Activated CD4-positive, CD25-positive, alpha-beta regulatory T cell treated with anti-CD3 and anti-CD28 coated beads, Interleukin-2, amount 50 U/mL, for 16 hours (primary cell): ENCODE results near the gene FLNB.

Experiments
- DNase-seq: peaks from one replicate; pipeline ENCODE4 v3.0.0-alpha.2; 2020; ENCODE audit warnings: low read depth, low spot score

The FLNB gene

GRCh38 chr3:58161435-58162398, 153.5 kb downstream of the FLNB start:
- DNase-seq: no peak

- no peak for DNase-seq
These were observed 155.0 kb downstream of the FLNB start for GRCh38 chr3:58163234-58163633.

DNA sequence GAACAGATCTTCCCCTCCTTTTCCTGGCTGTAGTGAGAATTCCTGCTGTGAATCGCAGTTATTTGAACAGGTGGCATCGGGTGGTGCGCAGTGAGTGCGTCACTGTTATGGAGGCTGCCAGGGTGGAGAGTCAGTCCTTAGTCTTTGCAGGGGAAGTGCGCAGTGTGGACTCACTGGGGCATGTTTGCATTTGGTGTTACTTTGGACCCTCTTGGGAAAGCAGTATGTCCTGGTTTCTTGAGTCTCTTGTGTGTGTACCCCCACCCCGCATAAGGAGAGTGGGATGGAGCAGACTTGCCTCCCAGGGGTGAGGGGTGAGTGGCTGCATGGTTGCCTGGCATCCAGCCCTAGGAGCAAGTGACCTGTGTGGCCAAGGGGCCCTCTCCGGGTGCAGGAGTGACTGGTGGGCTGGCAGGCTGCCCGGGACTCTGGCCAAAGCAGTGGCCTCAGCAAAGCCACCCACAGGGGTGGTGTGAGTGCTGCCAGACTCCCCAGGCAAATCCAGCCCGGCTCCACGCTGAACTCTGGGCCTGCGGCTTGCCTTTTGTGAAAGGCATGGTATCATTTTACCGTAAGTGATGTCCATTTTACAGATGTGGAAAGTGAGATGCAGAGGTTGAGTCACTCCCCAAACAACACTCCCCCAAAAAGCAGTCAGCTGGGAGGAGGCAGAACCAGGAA, 156.1 kb downstream of the FLNB start:
- no peak for DNase-seq

- no peak for DNase-seq
These were observed 156.9 kb downstream of the FLNB start for GRCh38 chr3:58164906-58165821.

- DNase-seq: peak; percentile 31
These were observed 159.5 kb downstream of the FLNB start for GRCh38 chr3:58167431-58168351.

DNA sequence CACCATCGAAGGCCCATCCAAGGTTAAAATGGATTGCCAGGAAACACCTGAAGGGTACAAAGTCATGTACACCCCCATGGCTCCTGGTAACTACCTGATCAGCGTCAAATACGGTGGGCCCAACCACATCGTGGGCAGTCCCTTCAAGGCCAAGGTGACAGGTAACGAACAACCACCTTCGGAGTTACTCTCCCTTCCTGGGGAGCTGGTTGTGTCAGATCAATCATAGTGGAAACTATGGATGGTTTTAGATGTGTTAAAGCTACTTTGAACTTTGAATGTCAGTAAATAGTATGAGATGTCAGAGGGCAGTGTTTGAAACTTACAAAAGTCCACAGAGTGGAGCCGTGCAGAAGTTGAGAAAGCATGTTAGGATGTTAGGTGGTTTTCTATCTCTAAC, 160.3 kb downstream of the FLNB start:
- DNase-seq: no peak

DNA sequence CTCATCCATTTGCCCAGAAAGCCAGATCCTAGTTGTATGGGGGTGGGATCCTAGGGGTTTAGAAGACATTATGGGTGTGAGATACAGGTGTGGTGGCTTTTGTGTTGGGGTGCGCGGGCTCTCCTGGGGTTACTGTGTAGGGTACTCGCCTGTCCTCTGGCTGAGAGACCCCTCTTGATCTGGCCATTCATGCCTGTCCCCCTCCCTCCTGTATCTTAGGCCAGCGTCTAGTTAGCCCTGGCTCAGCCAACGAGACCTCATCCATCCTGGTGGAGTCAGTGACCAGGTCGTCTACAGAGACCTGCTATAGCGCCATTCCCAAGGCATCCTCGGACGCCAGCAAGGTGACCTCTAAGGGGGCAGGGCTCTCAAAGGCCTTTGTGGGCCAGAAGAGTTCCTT, 161.1 kb downstream of the FLNB start:
- DNase-seq: no peak

DNA sequence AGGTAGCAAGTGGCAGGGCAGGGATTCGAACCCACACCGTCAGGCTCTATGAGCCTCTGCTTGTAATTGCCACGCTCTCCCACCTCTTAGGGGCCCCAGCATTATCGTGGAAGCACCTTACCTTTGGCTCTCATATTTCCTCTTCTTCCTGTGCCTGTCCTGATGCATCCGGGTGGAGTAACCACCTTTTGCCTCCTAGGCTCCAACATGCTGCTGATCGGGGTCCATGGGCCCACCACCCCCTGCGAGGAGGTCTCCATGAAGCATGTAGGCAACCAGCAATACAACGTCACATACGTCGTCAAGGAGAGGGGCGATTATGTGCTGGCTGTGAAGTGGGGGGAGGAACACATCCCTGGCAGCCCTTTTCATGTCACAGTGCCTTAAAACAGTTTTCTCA, 162.2 kb downstream of the FLNB start:
- DNase-seq: no peak

- DNase-seq: no peak
These were observed 162.9 kb downstream of the FLNB start for GRCh38 chr3:58171126-58171525.

DNA sequence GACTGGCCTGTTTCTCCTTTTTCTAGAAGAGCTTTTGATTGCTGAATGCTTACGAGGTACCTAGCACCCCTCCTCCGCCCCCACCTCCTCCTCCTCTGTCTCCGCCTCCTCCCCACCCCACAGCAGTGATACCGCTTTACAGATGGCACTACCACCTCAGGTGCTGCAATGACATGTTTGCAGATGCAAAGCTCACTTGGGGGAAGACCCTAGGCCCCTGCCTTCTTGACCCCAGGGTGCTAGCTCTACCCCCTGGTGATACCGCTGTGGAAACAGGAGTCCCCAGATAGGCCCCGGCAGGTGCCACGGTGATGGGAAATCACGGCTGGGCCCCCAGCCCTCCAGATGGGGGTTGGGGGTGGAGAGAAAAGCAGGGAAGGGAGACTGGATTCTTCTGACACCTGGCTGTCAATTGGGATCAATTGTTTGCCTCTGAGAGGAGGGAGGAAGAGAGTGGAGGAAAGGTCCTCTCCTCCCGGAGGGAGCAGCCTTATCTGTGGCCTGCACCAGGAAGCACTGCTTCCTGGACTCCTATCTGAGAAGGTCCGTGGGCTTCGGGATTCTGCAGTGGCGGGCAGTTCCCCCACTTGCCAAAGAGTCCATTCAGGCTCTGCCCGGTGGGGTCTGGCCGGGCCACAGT, 164.9 kb downstream of the FLNB start:
- DNase-seq: no peak

DNA sequence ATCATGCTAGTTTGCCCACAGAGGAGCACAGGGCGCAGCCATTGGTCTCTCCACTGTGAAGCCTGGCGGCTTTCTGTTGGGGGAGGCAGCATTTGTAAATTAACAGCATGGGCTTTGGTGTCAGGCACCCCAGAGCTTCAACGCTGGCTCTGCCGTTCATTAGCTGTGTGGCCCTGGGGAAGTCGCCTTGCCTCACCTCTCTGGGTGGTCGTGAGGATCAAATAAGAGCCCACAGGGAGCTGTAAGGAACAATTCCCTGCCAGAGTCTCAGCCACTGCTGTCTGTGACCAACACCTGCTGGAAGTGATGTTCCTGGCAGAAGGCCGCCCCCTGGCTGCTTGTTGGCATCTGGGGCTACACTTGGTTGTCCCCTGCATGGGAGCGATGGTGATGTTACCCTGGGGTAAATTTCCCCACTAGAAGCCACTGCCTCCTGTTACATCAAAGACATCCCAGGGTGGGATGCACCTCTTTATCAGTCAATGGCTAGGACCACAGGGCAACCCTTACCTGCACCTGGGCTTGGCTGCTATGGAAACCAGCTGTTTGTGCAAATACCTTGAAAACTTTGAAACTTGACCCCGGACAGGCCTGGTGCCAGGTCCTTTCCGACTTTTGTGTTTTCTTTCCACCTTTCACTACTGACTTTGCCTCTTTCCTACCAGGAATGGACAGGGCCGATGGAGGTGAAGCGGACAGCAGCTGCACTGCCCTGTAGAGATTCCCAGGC, 165.6 kb downstream of the FLNB start:
- DNase-seq: no peak

GRCh38 chr3:58175187-58175436, 166.9 kb downstream of the FLNB start:
- DNase-seq: no peak

DNA sequence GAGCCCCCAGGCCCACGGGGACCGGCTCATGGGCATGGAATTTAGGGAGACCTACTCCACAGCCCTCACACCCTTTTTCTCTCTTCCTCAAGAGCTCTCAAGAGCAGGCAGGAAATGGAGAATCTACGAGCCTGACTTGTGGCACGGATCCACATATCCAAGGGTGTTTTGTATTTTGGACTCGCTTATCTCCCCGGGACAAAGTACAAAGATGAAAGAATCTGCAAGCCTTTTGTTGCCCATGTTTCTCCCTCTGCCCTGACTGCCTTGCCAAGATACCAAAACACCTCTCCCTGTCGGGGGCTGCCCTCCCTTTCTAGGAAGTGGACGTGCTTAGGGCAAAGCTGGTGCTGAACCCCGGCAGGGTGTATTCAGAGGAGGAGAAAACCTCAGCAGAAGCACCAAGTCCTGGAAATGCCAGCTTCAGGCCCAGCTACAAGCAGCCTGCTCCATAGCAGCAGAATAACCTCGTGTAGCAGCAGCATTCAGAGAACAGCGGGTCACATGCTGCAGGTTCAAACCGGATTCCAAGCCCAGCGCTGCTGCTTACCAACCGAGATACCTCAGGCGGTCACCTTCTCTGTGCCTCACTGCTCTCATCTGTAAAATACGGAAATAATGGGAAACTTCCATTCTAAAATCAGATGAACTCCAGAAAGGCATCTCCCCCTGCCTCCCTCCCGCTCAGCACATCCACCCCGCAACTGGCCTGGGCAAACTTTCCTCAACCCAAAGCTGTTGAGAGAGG, 167.4 kb downstream of the FLNB start:
- DNase-seq: no peak

DNA sequence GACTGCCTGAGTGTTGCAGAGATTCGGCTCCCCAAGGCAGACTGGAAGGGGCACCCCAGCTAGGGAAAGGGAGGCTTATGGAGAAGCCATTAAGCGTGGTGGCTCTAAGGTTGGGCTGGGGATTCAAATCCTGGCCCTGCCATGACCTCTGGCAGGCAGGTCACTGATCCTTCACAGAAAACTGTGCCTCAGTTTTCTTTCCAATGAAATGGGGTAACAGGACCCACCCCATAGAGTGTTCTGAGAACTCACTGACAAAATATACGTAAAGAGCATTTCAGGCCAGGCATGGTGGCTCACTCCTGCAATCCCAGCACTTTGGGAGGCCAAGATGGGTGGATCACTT, 167.9 kb downstream of the FLNB start:
- no peak for DNase-seq

GRCh38 chr3:58176827-58177489, 168.7 kb downstream of the FLNB start:
- DNase-seq: no peak

DNA sequence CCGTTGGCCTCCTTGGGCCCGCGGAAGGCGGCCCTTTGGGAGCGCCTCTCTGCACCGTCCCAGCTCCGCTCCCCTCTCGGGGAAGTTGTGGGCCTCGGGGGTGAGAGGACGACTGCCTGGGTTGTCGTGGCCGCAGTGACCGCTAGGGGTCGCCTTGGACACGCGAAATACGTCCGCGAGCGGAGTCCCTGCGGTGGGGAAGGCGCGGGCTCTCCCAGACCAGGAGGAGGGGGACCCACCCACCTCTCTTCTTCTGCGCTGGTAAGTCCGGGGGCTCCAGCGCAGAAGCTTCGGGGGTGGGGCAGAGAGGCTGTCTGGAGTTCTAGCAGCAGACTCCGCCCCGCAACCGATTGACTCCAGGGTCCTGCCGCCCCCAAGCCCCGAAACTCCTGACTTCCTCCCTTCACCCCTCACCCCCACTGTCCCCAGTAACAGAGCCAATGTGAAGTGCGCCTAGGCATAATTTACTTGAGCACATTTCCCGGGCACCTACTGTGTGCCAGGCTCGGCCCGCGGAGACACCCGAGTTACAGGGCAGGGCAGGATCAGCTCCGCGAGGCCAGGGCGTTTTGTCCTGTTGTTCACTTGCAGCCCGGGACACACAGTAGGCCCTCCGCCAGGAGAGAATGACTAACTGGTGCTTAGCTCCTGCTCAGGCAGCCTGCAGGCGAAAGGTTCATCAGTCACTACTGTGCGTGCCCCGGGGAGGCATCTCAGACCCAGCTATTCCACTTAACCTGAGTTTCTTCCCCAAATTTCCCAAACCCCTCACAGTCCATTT, 169.7 kb downstream of the FLNB start:
- DNase-seq: peak; percentile 73

- DNase-seq: no peak
These were observed 170.5 kb downstream of the FLNB start for GRCh38 chr3:58178528-58179234.
